Frontal cortex (tissue), 4 donors: ENCODE measurements around the gene LRBA. TPM values are rescaled to one million over a fixed set of nuclear protein-coding genes. Genes with fewer than 3 reads are reported as not detected.
A peak's percentile ranks its signal among the peaks of the same experiment; 100 is the strongest.

Experiments
- DNase-seq, 2 donors: peaks; one replicate each; pipeline ENCODE4 v3.0.0; 2012; ENCODE audit warnings: low spot score in 2 of 2
- FAIRE-seq: peaks from 2 replicates; lab custom pipeline; 2012; peaks lifted over from hg19 to GRCh38; lab: Jason Lieb, UNC
- total RNA-seq: library from RNA; depleted of rRNA; stranded (reverse); fragments of >200 nt; gene quantifications from one replicate; pipeline ENCODE4 v1.2.3, GENCODE V29; 2014
- donor health status: control.
- donor health status: control.
- donor health status: control.

The LRBA gene
- total RNA-seq, 1 donor from 2014 or later = 23.2 TPM

- DNase-seq (no peak), FAIRE-seq (no peak)
Observed at GRCh38 chr4:150501009-150501727, 513.9 kb downstream of the LRBA start.

GRCh38 chr4:150497612-150498011 is 517.5 kb downstream of the LRBA start:
- DNase-seq (no peak), FAIRE-seq (no peak)

GRCh38 chr4:150495550-150495949 is 519.5 kb downstream of the LRBA start:
- FAIRE-seq (no peak), DNase-seq (no peak)

GRCh38 chr4:150493851-150494250 is 521.2 kb downstream of the LRBA start:
- FAIRE-seq (no peak), DNase-seq (no peak)

GRCh38 chr4:150491132-150492049 is 523.7 kb downstream of the LRBA start:
- DNase-seq (no peak), FAIRE-seq (peak; percentile 72)

GRCh38 chr4:150482581-150482980 is 532.5 kb downstream of the LRBA start:
- no peak for DNase-seq
- no peak for FAIRE-seq

GRCh38 chr4:150479657-150480056 is 535.4 kb downstream of the LRBA start:
- DNase-seq (no peak), FAIRE-seq (no peak)

- no peak for FAIRE-seq
Observed at GRCh38 chr4:150477869-150478268, 537.2 kb downstream of the LRBA start.

GRCh38 chr4:150476776-150477175 is 538.3 kb downstream of the LRBA start:
- FAIRE-seq (no peak), DNase-seq (no peak)

More at GRCh38 chr4:150477869-150478268, 537.2 kb downstream of the LRBA start:
- no peak for DNase-seq

- DNase-seq (no peak), FAIRE-seq (no peak)
Observed at GRCh38 chr4:150475763-150476162, 539.3 kb downstream of the LRBA start.

GRCh38 chr4:150464523-150464922 is 550.6 kb downstream of the LRBA start:
- DNase-seq = no peak
- FAIRE-seq = no peak

GRCh38 chr4:150462743-150463142 is 552.3 kb downstream of the LRBA start:
- FAIRE-seq (peak; percentile 30), DNase-seq (no peak)

GRCh38 chr4:150461957-150462356 is 553.1 kb downstream of the LRBA start:
- DNase-seq = no peak
- FAIRE-seq = no peak

GRCh38 chr4:150457802-150458201 is 557.3 kb downstream of the LRBA start:
- DNase-seq = no peak
- FAIRE-seq = no peak

GRCh38 chr4:150451883-150452282 is 563.2 kb downstream of the LRBA start:
- FAIRE-seq (no peak), DNase-seq (no peak)

- no peak for FAIRE-seq
- DNase-seq = no peak
Observed at GRCh38 chr4:150447356-150447755, 567.7 kb downstream of the LRBA start.

- no peak for DNase-seq
Observed at GRCh38 chr4:150439451-150439933, 575.6 kb downstream of the LRBA start.

GRCh38 chr4:150436598-150437370 is 578.3 kb downstream of the LRBA start:
- DNase-seq = no peak
- no peak for FAIRE-seq

More at GRCh38 chr4:150439451-150439933, 575.6 kb downstream of the LRBA start:
- no peak for FAIRE-seq

GRCh38 chr4:150431221-150431620 is 583.9 kb downstream of the LRBA start:
- FAIRE-seq = peak; percentile 43

GRCh38 chr4:150425161-150425560 is 589.9 kb downstream of the LRBA start:
- DNase-seq (no peak), FAIRE-seq (no peak)

More at GRCh38 chr4:150431221-150431620, 583.9 kb downstream of the LRBA start:
- DNase-seq = no peak
